GM21367 (cell line): ENCODE measurements around the gene PROSER2.

Experiments
- ATAC-seq: cut with Tn5 transposase; IDR thresholded peaks from one replicate; pipeline ENCODE4 v1.9.1; 2021; ENCODE audit not compliant: unreplicated experiment

Gene PROSER2

GRCh38 chr10:11901833-11902475 lies 78.8 kb downstream of the PROSER2 start:
- ATAC-seq, result no peak

- no peak for ATAC-seq
Observed at GRCh38 chr10:11902646-11903045, 79.5 kb downstream of the PROSER2 start.

GRCh38 chr10:11906714-11907113 lies 83.6 kb downstream of the PROSER2 start:
- no peak for ATAC-seq

GRCh38 chr10:11907914-11908313 lies 84.8 kb downstream of the PROSER2 start:
- no peak for ATAC-seq

- no peak for ATAC-seq
Observed at GRCh38 chr10:11908536-11908935, 85.4 kb downstream of the PROSER2 start.

GRCh38 chr10:11908991-11909390 lies 85.8 kb downstream of the PROSER2 start:
- no peak for ATAC-seq

GRCh38 chr10:11909618-11910017 lies 86.5 kb downstream of the PROSER2 start:
- ATAC-seq, result no peak

GRCh38 chr10:11910102-11910501 lies 86.9 kb downstream of the PROSER2 start:
- no peak for ATAC-seq

- no peak for ATAC-seq
Observed at GRCh38 chr10:11913079-11913641, 90.0 kb downstream of the PROSER2 start.

GRCh38 chr10:11918384-11918783 lies 95.2 kb downstream of the PROSER2 start:
- ATAC-seq, result no peak

- no peak for ATAC-seq
Observed at GRCh38 chr10:11919271-11919670, 96.1 kb downstream of the PROSER2 start.
